T-helper 2 cell treated with Interferon-gamma antibody and Interleukin-4, amounts not matched to agents 5 μg/mL and 100 μg/mL, for 36 hours (primary cell): ENCODE data around the gene HEATR9.
"Not testable (repeated sequence)": the region's sequence is repeated elsewhere in the genome, so short reads cannot be mapped to it uniquely, and the experiment has no call there.

Experiments
- DNase-seq: peaks from one replicate; pipeline ENCODE4 v3.0.0; 2021; ENCODE audit warnings: low spot score
- H3K27ac Mint-ChIP-seq: one replicate; pipeline ENCODE4 v1.8.0; 2021; ENCODE audit warnings: mild to moderate bottlenecking, mixed read lengths
- H3K27me3 Mint-ChIP-seq: one replicate; pipeline ENCODE4 v1.8.0; 2021; ENCODE audit warnings: low read depth, mixed read lengths
- H3K36me3 Mint-ChIP-seq: one replicate; pipeline ENCODE4 v1.8.0; 2021; ENCODE audit warnings: low read depth, mixed read lengths
- H3K4me1 Mint-ChIP-seq: one replicate; pipeline ENCODE4 v1.8.0; 2021; ENCODE audit warnings: low read depth, mixed read lengths
- H3K4me3 Mint-ChIP-seq: one replicate; pipeline ENCODE4 v1.8.0; 2022; ENCODE audit warnings: mild to moderate bottlenecking, moderate library complexity, mixed read lengths
- H3K9me3 Mint-ChIP-seq: one replicate; pipeline ENCODE4 v1.8.0; 2021; ENCODE audit warnings: mixed read lengths

The HEATR9 gene

GRCh38 chr17:35901631-35902175 is 33.0 kb upstream of the HEATR9 start:
- H3K4me3 Mint-ChIP-seq, result no peak overlapping the region
- DNase-seq, result no peak
- H3K36me3 Mint-ChIP-seq, result no peaks in the 10 kb centered on the region
- H3K4me1 Mint-ChIP-seq, result peaks cover 32% of the 10 kb centered on the region
- no peaks in the 10 kb centered on the region for H3K27me3 Mint-ChIP-seq
- H3K27ac Mint-ChIP-seq, result no peak overlapping the region
- H3K9me3 Mint-ChIP-seq, result no peaks in the 10 kb centered on the region

GRCh38 chr17:35900708-35901480 is 32.2 kb upstream of the HEATR9 start:
- H3K4me3 Mint-ChIP-seq, result peak overlapping the region; percentile 13
- DNase-seq, result no peak
- no peaks in the 10 kb centered on the region for H3K9me3 Mint-ChIP-seq
- H3K4me1 Mint-ChIP-seq, result peaks cover 38% of the 10 kb centered on the region
- H3K27ac Mint-ChIP-seq, result peak overlapping the region; percentile 67
- H3K27me3 Mint-ChIP-seq, result no peaks in the 10 kb centered on the region
- no peaks in the 10 kb centered on the region for H3K36me3 Mint-ChIP-seq

GRCh38 chr17:35900280-35900679 is 31.6 kb upstream of the HEATR9 start:
- DNase-seq, result no peak
- Mint-ChIP-seq H3K9me3 (no peaks in the 10 kb centered on the region), H3K27ac (no peak overlapping the region), H3K4me3 (no peak overlapping the region), H3K36me3 (no peaks in the 10 kb centered on the region), H3K27me3 (no peaks in the 10 kb centered on the region), H3K4me1 (peaks cover 44% of the 10 kb centered on the region)

- Mint-ChIP-seq H3K4me3 (no peak overlapping the region), H3K9me3 (no peaks in the 10 kb centered on the region), H3K36me3 (no peaks in the 10 kb centered on the region), H3K4me1 (peaks cover 47% of the 10 kb centered on the region), H3K27ac (peak overlapping the region; percentile 38), H3K27me3 (no peaks in the 10 kb centered on the region)
- peak; percentile 38 for DNase-seq
Measured at GRCh38 chr17:35898283-35899070, 29.8 kb upstream of the HEATR9 start.

GRCh38 chr17:35897772-35898171 is 29.1 kb upstream of the HEATR9 start:
- not testable (repeated sequence) for H3K27me3 Mint-ChIP-seq, DNase-seq, H3K9me3 Mint-ChIP-seq, H3K36me3 Mint-ChIP-seq
- H3K4me1 Mint-ChIP-seq, result peaks cover 51% of the 10 kb centered on the region
- peak overlapping the region; percentile 17 for H3K27ac Mint-ChIP-seq
- H3K4me3 Mint-ChIP-seq, result peak overlapping the region; percentile 14

GRCh38 chr17:35895636-35896587 is 27.2 kb upstream of the HEATR9 start:
- DNase-seq, result peak; percentile 64
- peak overlapping the region; percentile 55 for H3K4me3 Mint-ChIP-seq
- peak overlapping the region; percentile 86 for H3K27ac Mint-ChIP-seq

GRCh38 chr17:35894206-35894605 is 25.5 kb upstream of the HEATR9 start:
- Mint-ChIP-seq H3K27me3 (no peaks in the 10 kb centered on the region), H3K4me3 (no peak overlapping the region), H3K36me3 (peaks cover 1% of the 10 kb centered on the region), H3K27ac (no peak overlapping the region), H3K9me3 (no peaks in the 10 kb centered on the region), H3K4me1 (peaks cover 64% of the 10 kb centered on the region)
- DNase-seq, result no peak

More at GRCh38 chr17:35895636-35896587, 27.2 kb upstream of the HEATR9 start:
- Mint-ChIP-seq H3K36me3 (no peaks in the 10 kb centered on the region), H3K27me3 (no peaks in the 10 kb centered on the region), H3K4me1 (peaks cover 62% of the 10 kb centered on the region), H3K9me3 (no peaks in the 10 kb centered on the region)

GRCh38 chr17:35893751-35894150 is 25.1 kb upstream of the HEATR9 start:
- Mint-ChIP-seq H3K27ac (no peak overlapping the region), H3K4me1 (peaks cover 64% of the 10 kb centered on the region)

GRCh38 chr17:35892091-35893035 is 23.7 kb upstream of the HEATR9 start:
- Mint-ChIP-seq H3K27ac (peak overlapping the region; percentile 81), H3K4me3 (peak overlapping the region; percentile 3), H3K36me3 (peaks cover 1% of the 10 kb centered on the region), H3K9me3 (no peaks in the 10 kb centered on the region), H3K4me1 (peaks cover 55% of the 10 kb centered on the region), H3K27me3 (no peaks in the 10 kb centered on the region)
- peak; percentile 46 for DNase-seq

More at GRCh38 chr17:35893751-35894150, 25.1 kb upstream of the HEATR9 start:
- no peaks in the 10 kb centered on the region for H3K27me3 Mint-ChIP-seq
- DNase-seq, result no peak
- H3K9me3 Mint-ChIP-seq, result no peaks in the 10 kb centered on the region
- peaks cover 1% of the 10 kb centered on the region for H3K36me3 Mint-ChIP-seq
- H3K4me3 Mint-ChIP-seq, result no peak overlapping the region

- Mint-ChIP-seq H3K36me3 (peaks cover 1% of the 10 kb centered on the region), H3K27me3 (no peaks in the 10 kb centered on the region), H3K4me3 (peak overlapping the region; percentile 42), H3K9me3 (no peaks in the 10 kb centered on the region), H3K27ac (peak overlapping the region; percentile 89), H3K4me1 (peaks cover 53% of the 10 kb centered on the region)
- no peak for DNase-seq
Measured at GRCh38 chr17:35891269-35891668, 22.6 kb upstream of the HEATR9 start.

- peak; percentile 24 for DNase-seq
- Mint-ChIP-seq H3K9me3 (no peaks in the 10 kb centered on the region), H3K36me3 (peaks cover 1% of the 10 kb centered on the region), H3K27me3 (no peaks in the 10 kb centered on the region), H3K4me3 (peak overlapping the region; percentile 42), H3K4me1 (peaks cover 48% of the 10 kb centered on the region), H3K27ac (peak overlapping the region; percentile 89)
Measured at GRCh38 chr17:35890774-35891155, 22.1 kb upstream of the HEATR9 start.

- H3K36me3 Mint-ChIP-seq, result peaks cover 1% of the 10 kb centered on the region
- no peak for DNase-seq
- H3K4me3 Mint-ChIP-seq, result peak overlapping the region; percentile 42
- H3K4me1 Mint-ChIP-seq, result peaks cover 41% of the 10 kb centered on the region
- no peaks in the 10 kb centered on the region for H3K27me3 Mint-ChIP-seq
- peak overlapping the region; percentile 89 for H3K27ac Mint-ChIP-seq
- no peaks in the 10 kb centered on the region for H3K9me3 Mint-ChIP-seq
Measured at GRCh38 chr17:35889818-35890773, 21.4 kb upstream of the HEATR9 start.
